Esophagus squamous epithelium (tissue), 5 donors: ENCODE measurements around the gene DOK4. TPM values are rescaled to one million over a fixed set of nuclear protein-coding genes. Genes with fewer than 3 reads are reported as not detected.

Experiments used
- DNase-seq: peaks from one replicate; lab custom pipeline; 2025; lab: John Stamatoyannopoulos, UW
- H3K27ac ChIP-seq, 4 donors: fragments of 200-600 bp; sonication (generic); one replicate each; pipeline ENCODE4 v1.5.1; 2016 to 2019; ENCODE audit warnings: mild to moderate bottlenecking in 1 of 4
- H3K27me3 ChIP-seq, 4 donors: fragments of 200-600 bp; sonication (generic); 1 replicate in 3 of 4; 2 replicates in 1 of 4; pipeline versions ENCODE4 v1.5.1 to v1.6.0; 2017 to 2021; ENCODE audit warnings: antibody characterized with exemption in 1 of 4
- H3K36me3 ChIP-seq, 3 donors: fragments of 200-600 bp; sonication (generic); one replicate each; pipeline ENCODE4 v1.5.1; 2016 to 2019
- H3K4me1 ChIP-seq, 3 donors: fragments of 200-600 bp; sonication (generic); one replicate each; pipeline ENCODE4 v1.5.1; 2017 to 2019
- H3K4me3 ChIP-seq, 4 donors: fragments of 200-600 bp; sonication (generic); 1 replicate in 3 of 4; 2 replicates in 1 of 4; pipeline ENCODE4 v1.5.1; 2016 to 2019; ENCODE audit warnings: mild to moderate bottlenecking in 2 of 4, moderate library complexity in 1 of 4
- H3K9me3 ChIP-seq, 3 donors: fragments of 200-600 bp; sonication (generic); one replicate each; pipeline ENCODE4 v1.5.1; 2016 to 2019
- CTCF ChIP-seq, 6 experiments: fragments of 450-650 bp in 4 of 6; fragments of 200-600 bp in 2 of 6; sonication (generic) in 2 of 6; IDR thresholded peaks; one replicate each; pipeline ENCODE4 v1.5.1; 2016 to 2019; ENCODE audit warnings: antibody characterized with exemption in 6 of 6, mild to moderate bottlenecking in 4 of 6, moderate library complexity in 4 of 6
- POLR2A ChIP-seq, 4 donors: fragments of 450-650 bp; IDR thresholded peaks; one replicate each; pipeline ENCODE4 v1.6.1; 2017; ENCODE audit warnings: antibody characterized with exemption in 4 of 4, mild to moderate bottlenecking in 4 of 4, moderate library complexity in 3 of 4
- WGBS, 2 donors: methylation state at CpG; one replicate each; pipeline ENCODE4 v1.1.5; 2018; 5-methylcytosine and 5-hydroxymethylcytosine counted together
- intact Hi-C: fragments of 100-400 bp; cut with DNase I; formaldehyde crosslinking; loops from one replicate; pipeline ENCODE4 v1.15.0; 2022
- total RNA-seq, 4 donors: library from RNA; depleted of rRNA; stranded (reverse); fragments of >200 nt; gene quantifications; one replicate each; pipeline ENCODE4 v1.1.0, GENCODE V29; 2016
- donor health status: DM: yes; HTN: yes; CAD: no.

Gene DOK4
- total RNA-seq, 4 donors from 2014 or later, result 20.7 to 42.7 (median 28.8) TPM

GRCh38 chr16:57478396-57479204 lies 7.7 kb downstream of the DOK4 start:
- WGBS, 2 donors, result 53 to 62% methylated on average over 8 to 9 of the region's 15 CpGs
- Histone ChIP-seq H3K4me1 (peaks cover 23 to 52% (median 27%) of the 10 kb centered on the region in 3 donors), H3K36me3 (peaks cover 0 to 52% (median 0%) of the 10 kb centered on the region in 3 donors), H3K9me3 (no peaks in the 10 kb centered on the region), H3K27me3 (no peaks in the 10 kb centered on the region), H3K4me3 (peak overlapping the region; percentile 18 to 62 (median 40)), H3K27ac (peak overlapping the region in 3 of 4 donors; percentile 5 to 49 (median 31))
- DNase-seq, result no peak
- intact Hi-C loops, result loop anchor here (10.0 kb wide), 1 partner anchor 46 kb away; no protein-coding TSS in a partner anchor
- TF ChIP-seq CTCF (IDR thresholded peaks at IDR 0.05), result no peak
- TF ChIP-seq POLR2A (IDR thresholded peaks at IDR 0.05), result no peak

GRCh38 chr16:57477531-57478202 lies 8.6 kb downstream of the DOK4 start:
- WGBS, 2 donors, result 65 to 73% methylated on average over 2 to 4 of the region's 9 CpGs
- H3K9me3 ChIP-seq, result no peaks in the 10 kb centered on the region
- intact Hi-C loops, result loop anchor here (10.0 kb wide), 1 partner anchor 47 kb away; no protein-coding TSS in a partner anchor
- H3K27me3 ChIP-seq, result no peaks in the 10 kb centered on the region
- H3K27ac ChIP-seq, result no peak overlapping the region
- no peak for DNase-seq
- H3K4me3 ChIP-seq, result no peak overlapping the region
- H3K4me1 ChIP-seq, result peaks cover 23 to 52% (median 27%) of the 10 kb centered on the region in 3 donors
- peaks cover 0 to 61% (median 8%) of the 10 kb centered on the region in 3 donors for H3K36me3 ChIP-seq
- TF ChIP-seq POLR2A (IDR thresholded peaks at IDR 0.05) (no peak), CTCF (IDR thresholded peaks at IDR 0.05) (no peak)

GRCh38 chr16:57476546-57477410 lies 9.5 kb downstream of the DOK4 start:
- H3K27me3 ChIP-seq, result no peaks in the 10 kb centered on the region
- no peak for TF ChIP-seq CTCF (IDR thresholded peaks at IDR 0.05)
- TF ChIP-seq POLR2A (IDR thresholded peaks at IDR 0.05), result no peak
- no peak for DNase-seq
- H3K4me3 ChIP-seq, result no peak overlapping the region
- peaks cover 0 to 70% (median 13%) of the 10 kb centered on the region in 3 donors for H3K36me3 ChIP-seq
- H3K9me3 ChIP-seq, result no peaks in the 10 kb centered on the region
- 88% methylated on average over 2 of the region's 6 CpGs; no CpG with 5 or more reads in 1 of the 2 donors for WGBS, 2 donors
- peaks cover 23 to 52% (median 27%) of the 10 kb centered on the region in 3 donors for H3K4me1 ChIP-seq
- intact Hi-C loops, result loop anchor here (10.0 kb wide), 1 partner anchor 48 kb away; no protein-coding TSS in a partner anchor
- no peak overlapping the region for H3K27ac ChIP-seq

GRCh38 chr16:57475711-57476339 lies 10.5 kb downstream of the DOK4 start:
- Histone ChIP-seq H3K9me3 (no peaks in the 10 kb centered on the region), H3K27ac (peak overlapping the region in 1 of 4 donors; percentile 34), H3K27me3 (no peaks in the 10 kb centered on the region), H3K4me1 (peaks cover 23 to 57% (median 27%) of the 10 kb centered on the region in 3 donors), H3K36me3 (peaks cover 0 to 80% (median 19%) of the 10 kb centered on the region in 3 donors), H3K4me3 (no peak overlapping the region)
- 20 to 28% methylated on average over 2 to 3 of the region's 12 CpGs for WGBS, 2 donors
- no peak for DNase-seq
- intact Hi-C loops, result loop anchor here (10.0 kb wide), 1 partner anchor 49 kb away; no protein-coding TSS in a partner anchor
- TF ChIP-seq CTCF (IDR thresholded peaks at IDR 0.05) (peak in 4 of 6 experiments; percentile 20 to 36 (median 30)), POLR2A (IDR thresholded peaks at IDR 0.05) (no peak)
